SK-N-SH (cell line): ENCODE measurements around the gene WWOX. TPM values are rescaled to one million over a fixed set of nuclear protein-coding genes. Genes with fewer than 3 reads are reported as not detected.

Experiments used
- CTCF ChIA-PET: fragments of 300-600, 350-600 bp; formaldehyde crosslinking; extraction: SDS; loops from one replicate; lab custom pipeline; 2021; lab: Yijun Ruan, JAX
- POLR2A ChIA-PET: fragments of 350-600 bp; sonication (Branson Sonifier 250); formaldehyde crosslinking; extraction: SDS; loops from one replicate; lab custom pipeline; 2020; ENCODE audit warnings: antibody characterized with exemption, inconsistent platforms; lab: Yijun Ruan, JAX
- DNase-seq: peaks from one replicate; pipeline ENCODE4 v3.0.0; 2012
- H2AFZ ChIP-seq: fragments of 200-600 bp; sonication (generic); 2 replicates; pipeline ENCODE4 v1.8.1; 2016; ENCODE audit warnings: antibody characterized with exemption, mild to moderate bottlenecking, low read depth
- H3F3A ChIP-seq: fragments of 200-600 bp; sonication (generic); replicated peaks from 2 replicates; pipeline ENCODE3; 2016; ENCODE audit warnings: antibody characterized with exemption, mild to moderate bottlenecking; ENCODE audit not compliant: insufficient read depth
- H3K27ac ChIP-seq, 2 experiments: fragments of 200-500 bp in 1 of 2; fragments of 200-600 bp in 1 of 2; sonication (Bioruptor generic) in 1 of 2; sonication (generic), shearing (Covaris generic) in 1 of 2; 2 replicates each; pipeline versions ENCODE4 v1.5.1 to v1.6.1; 2014 to 2016; ENCODE audit warnings: low read depth in 2 of 2, inconsistent platforms in 1 of 2, low read length in 1 of 2, mild to moderate bottlenecking in 1 of 2, mixed read lengths in 1 of 2
- H3K27me3 ChIP-seq: fragments of 200-600 bp; sonication (generic), shearing (Covaris generic); 2 replicates; pipeline ENCODE4 v1.6.1; 2016; ENCODE audit warnings: mixed run types; ENCODE audit not compliant: insufficient read depth
- H3K36me3 ChIP-seq, 2 experiments: fragments of 200-500 bp in 1 of 2; fragments of 200-600 bp in 1 of 2; sonication (Bioruptor generic) in 1 of 2; sonication (generic) in 1 of 2; replicated peaks in 1 of 2; 2 replicates each; pipeline versions ENCODE3 to v1.5.1; 2014 to 2016; ENCODE audit warnings: low read length in 1 of 2, mild to moderate bottlenecking in 1 of 2; ENCODE audit not compliant: insufficient read depth in 2 of 2, control insufficient read depth in 1 of 2
- H3K4me1 ChIP-seq, 2 experiments: fragments of 200-500 bp in 1 of 2; fragments of 200-600 bp in 1 of 2; sonication (Bioruptor generic) in 1 of 2; sonication (generic), shearing (Covaris generic) in 1 of 2; 2 replicates each; pipeline versions ENCODE4 v1.5.1 to v1.6.1; 2014 to 2016; ENCODE audit warnings: low read depth in 1 of 2, low read length in 1 of 2, mixed run types in 1 of 2; ENCODE audit not compliant: insufficient read depth in 2 of 2, control insufficient read depth in 1 of 2
- H3K4me2 ChIP-seq: fragments of 200-600 bp; sonication (generic), shearing (Covaris generic); 2 replicates; pipeline ENCODE4 v1.6.1; 2017; ENCODE audit warnings: mixed run types
- H3K4me3 ChIP-seq, 2 experiments: fragments of 200-500 bp in 1 of 2; fragments of 200-600 bp in 1 of 2; sonication (Bioruptor generic) in 1 of 2; sonication (generic), shearing (Covaris generic) in 1 of 2; 2 replicates each; pipeline versions ENCODE4 v1.5.1 to v1.8.1; 2014 to 2016; ENCODE audit warnings: low read depth in 2 of 2, inconsistent platforms in 1 of 2, low read length in 1 of 2, mild to moderate bottlenecking in 1 of 2, mixed read lengths in 1 of 2, moderate library complexity in 1 of 2
- H3K79me2 ChIP-seq: fragments of 200-600 bp; sonication (generic); 2 replicates; pipeline ENCODE4 v1.8.1; 2017; ENCODE audit warnings: mild to moderate bottlenecking; ENCODE audit not compliant: insufficient read depth
- H3K9ac ChIP-seq: fragments of 200-600 bp; sonication (generic); 2 replicates; pipeline ENCODE4 v1.6.1; 2017; ENCODE audit warnings: mixed run types
- H3K9me2 ChIP-seq: fragments of 200-600 bp; sonication (generic); 2 replicates; pipeline ENCODE4 v1.6.1; 2017; ENCODE audit warnings: mixed run types
- H3K9me3 ChIP-seq: fragments of 200-600 bp; sonication (generic); 2 replicates; pipeline ENCODE4 v1.6.1; 2017; ENCODE audit warnings: mixed run types, mild to moderate bottlenecking, moderate library complexity
- H4K20me1 ChIP-seq: fragments of 200-600 bp; sonication (generic); 2 replicates; pipeline ENCODE4 v1.6.1; 2017; ENCODE audit warnings: mild to moderate bottlenecking, mixed run types; ENCODE audit not compliant: insufficient read depth
- CHD2 ChIP-seq: fragments of 150-350 bp; IDR thresholded peaks from 2 replicates; pipeline ENCODE4 v1.6.1; 2018; ENCODE audit warnings: low read length; ENCODE audit not compliant: partially characterized antibody
- ELF1 ChIP-seq: IDR thresholded peaks from 2 replicates; pipeline ENCODE4 v1.4.0; 2012
- FOXJ3 ChIP-seq: sonication (generic); formaldehyde crosslinking; IDR thresholded peaks from 2 replicates; pipeline ENCODE4 v1.5.1; 2020; ENCODE audit warnings: mild to moderate bottlenecking, missing genetic modification reagents
- FOXM1 ChIP-seq: IDR thresholded peaks from 2 replicates; pipeline ENCODE4 v1.4.0; 2012; ENCODE audit warnings: low read depth, mild to moderate bottlenecking
- GABPA ChIP-seq: IDR thresholded peaks from 2 replicates; pipeline ENCODE4 v1.4.0; 2012; ENCODE audit warnings: low read depth, mild to moderate bottlenecking
- GATA2 ChIP-seq: sonication (generic); formaldehyde crosslinking; IDR thresholded peaks from 2 replicates; pipeline ENCODE4 v1.5.0; 2020; ENCODE audit warnings: mild to moderate bottlenecking, missing genetic modification reagents
- JUND ChIP-seq: IDR thresholded peaks from 2 replicates; pipeline ENCODE4 v1.4.0; 2012
- MXI1 ChIP-seq: IDR thresholded peaks from 2 replicates; pipeline ENCODE4 v1.6.1; 2012; ENCODE audit warnings: mild to moderate bottlenecking, low read depth, low read length, improper control_type of control experiment
- NRF1 ChIP-seq: IDR thresholded peaks from 2 replicates; pipeline ENCODE4 v1.6.1; 2012; ENCODE audit warnings: low read depth, mild to moderate bottlenecking, low read length
- RFX5 ChIP-seq: IDR thresholded peaks from 2 replicates; pipeline ENCODE4 v1.6.1; 2012; ENCODE audit warnings: mild to moderate bottlenecking, improper control_type of control experiment, low read length
- RXRA ChIP-seq: IDR thresholded peaks from 2 replicates; pipeline ENCODE4 v1.4.0; 2012; ENCODE audit warnings: low read depth, mild to moderate bottlenecking, borderline replicate concordance
- SIN3A ChIP-seq: IDR thresholded peaks from 2 replicates; pipeline ENCODE4 v1.6.1; 2012; ENCODE audit warnings: low read depth, mild to moderate bottlenecking, low read length, moderate library complexity, borderline replicate concordance
- TEAD4 ChIP-seq: IDR thresholded peaks from 2 replicates; pipeline ENCODE4 v1.4.0; 2012; ENCODE audit warnings: mild to moderate bottlenecking, borderline replicate concordance; ENCODE audit not compliant: insufficient read depth
- YY1 ChIP-seq: IDR thresholded peaks from 2 replicates; pipeline ENCODE4 v1.4.0; 2012; ENCODE audit warnings: low read depth, mild to moderate bottlenecking
- WGBS: methylation state at CpG from one replicate; pipeline ENCODE4 v1.1.6; 2017; ENCODE audit warnings: low lambda C conversion rate; 5-methylcytosine and 5-hydroxymethylcytosine counted together
- polyA plus RNA-seq, 3 experiments: library from polyadenylated mRNA; depleted of rRNA; stranded (reverse); fragments of >200 nt; gene quantifications; 2 replicates each; pipeline ENCODE4 v1.2.3, GENCODE V29; 2012
- TF ChIP-seq, protein P1 (sequence below): fragments of 200-600 bp; sonication (generic); IDR thresholded peaks from 2 replicates; pipeline ENCODE4 v1.6.1; 2017; ENCODE audit warnings: antibody characterized with exemption, mild to moderate bottlenecking, moderate library complexity
- TF ChIP-seq, protein P2 (sequence below): IDR thresholded peaks from 2 replicates; pipeline ENCODE4 v1.4.0; 2012; ENCODE audit warnings: low read depth, borderline replicate concordance
- TF ChIP-seq, protein P3 (sequence below): IDR thresholded peaks from 2 replicates; pipeline ENCODE4 v1.4.0; 2012; ENCODE audit warnings: low read depth
- TF ChIP-seq, protein P4 (sequence below): IDR thresholded peaks from 2 replicates; pipeline ENCODE4; 2012
- TF ChIP-seq, protein P5 (sequence below): fragments of 150-350 bp; IDR thresholded peaks from 2 replicates; pipeline ENCODE4 v1.6.1; 2016; ENCODE audit warnings: mild to moderate bottlenecking, low read depth, low read length

Gene WWOX
- polyA plus RNA-seq (2012; rRNA removed): 7.5 and 10.8 TPM in 2 replicates
- 8.0 and 9.2 TPM in 2 replicates for polyA plus RNA-seq (2012; cell fraction: cytosol; rRNA removed)
- 8.5 and 12.6 TPM in 2 replicates for polyA plus RNA-seq (2012; cell fraction: nucleus; rRNA removed)

DNA sequence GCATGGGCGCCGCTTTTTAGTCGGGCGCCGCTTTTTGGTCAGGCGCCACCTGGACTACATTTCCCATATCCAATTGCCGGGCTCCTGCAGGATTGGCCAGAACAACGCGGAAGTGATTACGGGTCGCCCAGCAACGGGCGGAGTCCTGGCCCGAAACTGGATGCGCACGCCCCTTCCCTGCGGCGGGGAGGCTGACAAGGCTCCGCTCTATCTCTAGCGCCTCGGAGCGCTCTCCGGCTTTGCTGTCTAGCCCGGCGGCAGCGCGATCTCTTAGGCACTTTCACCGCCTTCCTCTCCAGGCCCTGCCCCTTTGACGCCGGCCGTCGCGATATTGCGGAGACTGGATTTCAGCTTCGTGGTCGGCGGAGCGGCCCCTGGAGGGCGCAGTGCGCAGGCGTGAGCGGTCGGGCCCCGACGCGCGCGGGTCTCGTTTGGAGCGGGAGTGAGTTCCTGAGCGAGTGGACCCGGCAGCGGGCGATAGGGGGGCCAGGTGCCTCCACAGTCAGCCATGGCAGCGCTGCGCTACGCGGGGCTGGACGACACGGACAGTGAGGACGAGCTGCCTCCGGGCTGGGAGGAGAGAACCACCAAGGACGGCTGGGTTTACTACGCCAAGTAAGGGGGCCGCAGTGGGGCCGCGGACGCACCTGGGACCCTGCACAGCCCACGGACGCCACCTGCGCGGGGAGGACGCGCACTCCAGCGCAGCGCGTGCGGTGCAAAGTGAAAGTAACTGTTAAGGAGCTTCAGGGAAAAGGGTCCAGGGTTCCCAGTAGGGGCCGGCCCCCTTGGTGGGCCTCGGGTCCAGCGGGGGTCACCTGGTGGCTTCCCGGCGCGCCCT, at the start of gene WWOX:
TSS of gene WWOX (plus strand) at position 384 of the 841 bp plus-strand sequence.
- WGBS: 3% methylated on average over 30 of the region's 84 CpGs
- peak within 1 kb of the TSS; percentile 88 to 93 for H3K4me3 ChIP-seq
- H2AFZ ChIP-seq: peak within 1 kb of the TSS; percentile 99
- no peaks in the 10 kb centered on the region for H4K20me1 ChIP-seq
- no peaks in the 10 kb centered on the region for H3F3A ChIP-seq
- peak within 1 kb of the TSS; percentile 72 for H3K9ac ChIP-seq
- no peaks in the 10 kb centered on the region for H3K36me3 ChIP-seq
- peak; percentile 96 for DNase-seq
- peak within 1 kb of the TSS; percentile 63 to 85 for H3K27ac ChIP-seq
- no peaks in the 10 kb centered on the region for H3K79me2 ChIP-seq
- no peaks in the 10 kb centered on the region for H3K27me3 ChIP-seq
- TF ChIP-seq MXI1 (peak; percentile 86; the same call in 1 of the 2 replicates), JUND (peak; percentile 89), GATA2 (0 out of 2 replicates have a peak, but pooled peaks have one; percentile 26), GABPA (peak; percentile 68), NRF1 (peak; percentile 82), YY1 (peak; percentile 59; the same call in 1 of the 2 replicates), ELF1 (peak; percentile 97), CHD2 (peak; percentile 94), TEAD4 (no peak), RFX5 (peak; percentile 78), FOXJ3 (CRISPR knock-in tag) (0 out of 2 replicates have a peak, but pooled peaks have one; percentile 49), FOXM1 (no peak), SIN3A (peak; percentile 65; the same call in 1 of the 2 replicates), RXRA (no peak; the same call in 1 of the 2 replicates)
- TF ChIP-seq, protein P1, sequence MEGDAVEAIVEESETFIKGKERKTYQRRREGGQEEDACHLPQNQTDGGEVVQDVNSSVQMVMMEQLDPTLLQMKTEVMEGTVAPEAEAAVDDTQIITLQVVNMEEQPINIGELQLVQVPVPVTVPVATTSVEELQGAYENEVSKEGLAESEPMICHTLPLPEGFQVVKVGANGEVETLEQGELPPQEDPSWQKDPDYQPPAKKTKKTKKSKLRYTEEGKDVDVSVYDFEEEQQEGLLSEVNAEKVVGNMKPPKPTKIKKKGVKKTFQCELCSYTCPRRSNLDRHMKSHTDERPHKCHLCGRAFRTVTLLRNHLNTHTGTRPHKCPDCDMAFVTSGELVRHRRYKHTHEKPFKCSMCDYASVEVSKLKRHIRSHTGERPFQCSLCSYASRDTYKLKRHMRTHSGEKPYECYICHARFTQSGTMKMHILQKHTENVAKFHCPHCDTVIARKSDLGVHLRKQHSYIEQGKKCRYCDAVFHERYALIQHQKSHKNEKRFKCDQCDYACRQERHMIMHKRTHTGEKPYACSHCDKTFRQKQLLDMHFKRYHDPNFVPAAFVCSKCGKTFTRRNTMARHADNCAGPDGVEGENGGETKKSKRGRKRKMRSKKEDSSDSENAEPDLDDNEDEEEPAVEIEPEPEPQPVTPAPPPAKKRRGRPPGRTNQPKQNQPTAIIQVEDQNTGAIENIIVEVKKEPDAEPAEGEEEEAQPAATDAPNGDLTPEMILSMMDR: peak; percentile 94
- TF ChIP-seq, protein P2, sequence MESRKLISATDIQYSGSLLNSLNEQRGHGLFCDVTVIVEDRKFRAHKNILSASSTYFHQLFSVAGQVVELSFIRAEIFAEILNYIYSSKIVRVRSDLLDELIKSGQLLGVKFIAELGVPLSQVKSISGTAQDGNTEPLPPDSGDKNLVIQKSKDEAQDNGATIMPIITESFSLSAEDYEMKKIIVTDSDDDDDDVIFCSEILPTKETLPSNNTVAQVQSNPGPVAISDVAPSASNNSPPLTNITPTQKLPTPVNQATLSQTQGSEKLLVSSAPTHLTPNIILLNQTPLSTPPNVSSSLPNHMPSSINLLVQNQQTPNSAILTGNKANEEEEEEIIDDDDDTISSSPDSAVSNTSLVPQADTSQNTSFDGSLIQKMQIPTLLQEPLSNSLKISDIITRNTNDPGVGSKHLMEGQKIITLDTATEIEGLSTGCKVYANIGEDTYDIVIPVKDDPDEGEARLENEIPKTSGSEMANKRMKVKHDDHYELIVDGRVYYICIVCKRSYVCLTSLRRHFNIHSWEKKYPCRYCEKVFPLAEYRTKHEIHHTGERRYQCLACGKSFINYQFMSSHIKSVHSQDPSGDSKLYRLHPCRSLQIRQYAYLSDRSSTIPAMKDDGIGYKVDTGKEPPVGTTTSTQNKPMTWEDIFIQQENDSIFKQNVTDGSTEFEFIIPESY: peak; percentile 83; the same call in 1 of the 2 replicates
- TF ChIP-seq, protein P3, sequence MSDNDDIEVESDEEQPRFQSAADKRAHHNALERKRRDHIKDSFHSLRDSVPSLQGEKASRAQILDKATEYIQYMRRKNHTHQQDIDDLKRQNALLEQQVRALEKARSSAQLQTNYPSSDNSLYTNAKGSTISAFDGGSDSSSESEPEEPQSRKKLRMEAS: peak; percentile 41; the same call in 1 of the 2 replicates
- TF ChIP-seq, protein P4, sequence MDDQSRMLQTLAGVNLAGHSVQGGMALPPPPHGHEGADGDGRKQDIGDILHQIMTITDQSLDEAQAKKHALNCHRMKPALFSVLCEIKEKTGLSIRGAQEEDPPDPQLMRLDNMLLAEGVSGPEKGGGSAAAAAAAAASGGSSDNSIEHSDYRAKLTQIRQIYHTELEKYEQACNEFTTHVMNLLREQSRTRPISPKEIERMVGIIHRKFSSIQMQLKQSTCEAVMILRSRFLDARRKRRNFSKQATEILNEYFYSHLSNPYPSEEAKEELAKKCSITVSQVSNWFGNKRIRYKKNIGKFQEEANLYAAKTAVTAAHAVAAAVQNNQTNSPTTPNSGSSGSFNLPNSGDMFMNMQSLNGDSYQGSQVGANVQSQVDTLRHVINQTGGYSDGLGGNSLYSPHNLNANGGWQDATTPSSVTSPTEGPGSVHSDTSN: no peak
- TF ChIP-seq, protein P5, sequence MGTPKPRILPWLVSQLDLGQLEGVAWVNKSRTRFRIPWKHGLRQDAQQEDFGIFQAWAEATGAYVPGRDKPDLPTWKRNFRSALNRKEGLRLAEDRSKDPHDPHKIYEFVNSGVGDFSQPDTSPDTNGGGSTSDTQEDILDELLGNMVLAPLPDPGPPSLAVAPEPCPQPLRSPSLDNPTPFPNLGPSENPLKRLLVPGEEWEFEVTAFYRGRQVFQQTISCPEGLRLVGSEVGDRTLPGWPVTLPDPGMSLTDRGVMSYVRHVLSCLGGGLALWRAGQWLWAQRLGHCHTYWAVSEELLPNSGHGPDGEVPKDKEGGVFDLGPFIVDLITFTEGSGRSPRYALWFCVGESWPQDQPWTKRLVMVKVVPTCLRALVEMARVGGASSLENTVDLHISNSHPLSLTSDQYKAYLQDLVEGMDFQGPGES: no peak
- TF ChIP-seq, all 33 proteins: peak for 14
- Histone ChIP-seq H3K9me3 (no peaks in the 10 kb centered on the region), H3K4me2 (peak within 1 kb of the TSS; percentile 89), H3K4me1 (peaks cover 5 to 10% of the 10 kb centered on the region in 2 experiments; a peak in 1 of 4 replicates), H3K9me2 (no peaks in the 10 kb centered on the region)
- ChIA-PET POLR2A (no interaction called here), CTCF (interaction anchor here (0.5 to 2.5 kb wide), 35 partner anchors 8 to 1546 kb away, joined by 3 to 35 read pairs (median 4); no protein-coding TSS in a partner anchor)
